Esophagus squamous epithelium (tissue), 4 donors: ENCODE results near the gene RETREG1.

Experiments
- POLR2A ChIP-seq, 4 donors: fragments of 450-650 bp; IDR thresholded peaks; one replicate each; pipeline ENCODE4 v1.6.1; 2017; ENCODE audit warnings: antibody characterized with exemption in 4 of 4, mild to moderate bottlenecking in 4 of 4, moderate library complexity in 3 of 4
- TF ChIP-seq, protein P1 (sequence below), 6 experiments: fragments of 450-650 bp in 4 of 6; fragments of 200-600 bp in 2 of 6; sonication (generic) in 2 of 6; IDR thresholded peaks; one replicate each; pipeline ENCODE4 v1.5.1; 2016 to 2019; ENCODE audit warnings: antibody characterized with exemption in 6 of 6, mild to moderate bottlenecking in 4 of 6, moderate library complexity in 4 of 6

DNA sequence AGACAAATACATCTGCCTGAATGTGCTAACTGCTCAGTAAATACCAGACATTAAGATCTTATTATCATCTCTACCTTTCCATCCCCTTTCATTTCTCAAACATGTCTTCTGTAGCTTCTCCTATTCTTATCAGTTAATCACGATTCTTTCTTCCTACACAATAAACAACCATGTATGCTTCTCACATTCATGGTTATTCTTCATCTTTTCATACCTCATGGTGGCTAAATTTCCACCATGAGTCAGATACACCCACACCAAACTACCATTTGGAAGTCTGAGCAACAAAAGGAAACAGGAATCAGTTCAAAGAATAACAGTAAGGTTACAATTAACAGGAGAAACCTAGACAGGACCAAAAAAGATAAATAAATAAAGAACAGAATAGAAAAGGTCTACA, 158.9 kb downstream of the RETREG1 start:
- TF ChIP-seq, protein P1, sequence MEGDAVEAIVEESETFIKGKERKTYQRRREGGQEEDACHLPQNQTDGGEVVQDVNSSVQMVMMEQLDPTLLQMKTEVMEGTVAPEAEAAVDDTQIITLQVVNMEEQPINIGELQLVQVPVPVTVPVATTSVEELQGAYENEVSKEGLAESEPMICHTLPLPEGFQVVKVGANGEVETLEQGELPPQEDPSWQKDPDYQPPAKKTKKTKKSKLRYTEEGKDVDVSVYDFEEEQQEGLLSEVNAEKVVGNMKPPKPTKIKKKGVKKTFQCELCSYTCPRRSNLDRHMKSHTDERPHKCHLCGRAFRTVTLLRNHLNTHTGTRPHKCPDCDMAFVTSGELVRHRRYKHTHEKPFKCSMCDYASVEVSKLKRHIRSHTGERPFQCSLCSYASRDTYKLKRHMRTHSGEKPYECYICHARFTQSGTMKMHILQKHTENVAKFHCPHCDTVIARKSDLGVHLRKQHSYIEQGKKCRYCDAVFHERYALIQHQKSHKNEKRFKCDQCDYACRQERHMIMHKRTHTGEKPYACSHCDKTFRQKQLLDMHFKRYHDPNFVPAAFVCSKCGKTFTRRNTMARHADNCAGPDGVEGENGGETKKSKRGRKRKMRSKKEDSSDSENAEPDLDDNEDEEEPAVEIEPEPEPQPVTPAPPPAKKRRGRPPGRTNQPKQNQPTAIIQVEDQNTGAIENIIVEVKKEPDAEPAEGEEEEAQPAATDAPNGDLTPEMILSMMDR (IDR thresholded peaks at IDR 0.05), result no peak
- no peak for TF ChIP-seq POLR2A (IDR thresholded peaks at IDR 0.05)
